Endothelial cell (in vitro differentiated cells): ENCODE data around the gene COL1A1. TPM values are rescaled to one million over a fixed set of nuclear protein-coding genes. Genes with fewer than 3 reads are reported as not detected.

Experiments
- DNase-seq: peaks from one replicate; pipeline ENCODE4 v3.0.0; 2021; ENCODE audit warnings: low spot score
- H3K27ac Mint-ChIP-seq: one replicate; pipeline ENCODE4 v1.8.0; 2021; ENCODE audit warnings: mixed read lengths, inconsistent platforms; ENCODE audit not compliant: unreplicated experiment
- H3K27me3 Mint-ChIP-seq: one replicate; pipeline ENCODE4 v1.8.0; 2021; ENCODE audit warnings: mild to moderate bottlenecking, moderate library complexity, mixed read lengths, inconsistent platforms; ENCODE audit not compliant: unreplicated experiment
- H3K36me3 Mint-ChIP-seq: one replicate; pipeline ENCODE4 v1.8.0; 2021; ENCODE audit warnings: mild to moderate bottlenecking, low read depth, mixed read lengths, inconsistent platforms; ENCODE audit not compliant: unreplicated experiment
- H3K4me1 Mint-ChIP-seq: one replicate; pipeline ENCODE4 v1.8.0; 2021; ENCODE audit warnings: mild to moderate bottlenecking, mixed read lengths, inconsistent platforms; ENCODE audit not compliant: unreplicated experiment
- H3K4me3 Mint-ChIP-seq: one replicate; pipeline ENCODE4 v1.8.0; 2021; ENCODE audit warnings: mild to moderate bottlenecking, mixed read lengths, inconsistent platforms; ENCODE audit not compliant: unreplicated experiment
- H3K9me3 Mint-ChIP-seq: one replicate; pipeline ENCODE4 v1.8.0; 2021; ENCODE audit warnings: mixed read lengths, inconsistent platforms; ENCODE audit not compliant: unreplicated experiment
- CTCF ChIP-seq: fragments of 200-600 bp; sonication (generic); IDR thresholded peaks from one replicate; pipeline ENCODE4 v1.5.0; 2021; ENCODE audit warnings: antibody characterized with exemption; ENCODE audit not compliant: unreplicated experiment
- total RNA-seq: library from RNA; stranded (reverse); fragmentation: NEBNext Ultra II Directional; extraction: Animal tissue kit (Norgen Biotek cat#: 25700); gene quantifications from one replicate; pipeline ENCODE4 v1.2.1, GENCODE V29; 2021; ENCODE audit not compliant: unreplicated experiment

COL1A1 gene
- total RNA-seq, 1 donor from 2014 or later, result 6.8 TPM

DNA sequence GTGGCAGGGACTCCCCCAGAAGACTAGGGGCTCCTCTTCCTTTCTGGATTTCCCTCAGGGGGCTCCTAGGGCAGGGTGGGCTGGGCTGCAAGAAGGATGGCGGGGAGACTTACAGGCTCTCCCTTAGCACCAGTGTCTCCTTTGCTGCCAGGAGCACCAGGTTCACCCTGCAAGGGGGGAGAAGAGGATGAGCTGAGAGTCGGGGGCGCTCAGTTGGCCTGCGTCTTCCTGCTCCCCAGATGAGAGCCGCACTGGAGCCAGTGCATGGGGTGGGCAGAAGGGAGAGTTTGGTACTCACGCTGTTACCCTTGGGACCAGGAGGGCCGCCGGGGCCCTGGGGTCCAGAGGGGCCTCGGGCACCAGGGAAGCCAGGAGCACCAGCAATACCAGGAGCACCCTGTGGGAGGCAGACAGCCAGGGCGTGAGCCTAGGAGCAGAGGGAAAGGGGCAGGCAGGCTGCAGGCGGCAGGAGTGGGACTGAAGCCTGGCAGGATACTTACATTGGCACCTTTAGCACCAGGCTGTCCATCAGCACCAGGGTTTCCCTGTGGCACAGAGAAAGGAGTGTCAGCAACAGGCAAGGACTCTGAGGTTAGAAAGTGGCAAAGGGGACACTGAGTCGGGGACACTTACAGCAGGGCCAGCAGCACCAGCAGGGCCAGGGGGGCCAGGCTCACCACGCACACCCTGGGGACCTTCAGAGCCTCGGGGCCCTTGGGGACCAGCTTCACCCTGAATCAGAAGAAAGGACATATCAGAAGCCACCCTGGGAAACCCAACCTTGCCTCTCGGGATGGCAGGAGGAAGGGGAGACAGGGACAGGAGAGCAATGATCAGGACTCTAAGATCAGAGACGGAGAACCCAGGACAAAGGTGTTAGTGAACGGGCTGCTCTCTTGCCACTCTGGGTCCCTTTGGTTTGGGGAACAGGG, 6.2 kb downstream of the COL1A1 start:
- no peak overlapping the region for H3K27ac Mint-ChIP-seq
- H3K4me1 Mint-ChIP-seq, result no peaks in the 10 kb centered on the region
- peaks cover 7% of the 10 kb centered on the region for H3K27me3 Mint-ChIP-seq
- no peak for TF ChIP-seq CTCF
- H3K36me3 Mint-ChIP-seq, result no peaks in the 10 kb centered on the region
- DNase-seq, result no peak
- H3K4me3 Mint-ChIP-seq, result peak overlapping the region; percentile 15
- H3K9me3 Mint-ChIP-seq, result no peaks in the 10 kb centered on the region

GRCh38 chr17:50194140-50194933, 7.1 kb downstream of the COL1A1 start:
- H3K4me1 Mint-ChIP-seq, result no peaks in the 10 kb centered on the region
- no peak for TF ChIP-seq CTCF

DNA sequence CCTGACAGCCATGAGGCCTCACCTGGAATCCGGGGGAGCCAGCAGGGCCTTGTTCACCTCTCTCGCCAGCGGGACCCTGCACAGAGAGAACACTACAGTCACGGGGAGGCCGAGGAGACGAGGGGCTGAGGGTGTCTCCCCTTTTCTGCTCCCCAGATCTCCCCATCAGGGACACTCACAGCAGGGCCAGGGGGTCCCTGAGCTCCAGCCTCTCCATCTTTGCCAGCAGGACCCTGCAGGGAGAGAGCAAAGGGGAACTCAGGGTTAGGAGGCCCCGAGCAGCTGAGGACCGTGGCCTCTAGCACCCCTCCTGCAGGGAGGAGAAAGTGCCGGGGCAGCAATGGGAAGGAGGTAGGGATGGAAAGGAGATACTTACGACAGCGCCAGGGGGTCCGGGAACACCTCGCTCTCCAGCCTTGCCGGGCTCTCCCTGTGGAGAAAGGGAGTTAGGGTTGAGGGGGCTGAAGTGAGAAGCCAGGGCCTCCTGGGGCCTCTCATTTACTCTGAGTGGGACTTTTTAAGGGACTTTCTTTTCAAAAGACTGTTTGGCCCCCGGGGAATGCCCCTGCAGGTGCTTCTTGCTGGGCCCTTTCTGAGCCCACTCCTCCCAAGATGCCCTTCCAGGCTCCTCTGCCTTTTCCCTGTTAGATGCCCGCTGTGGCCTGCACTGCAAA, 8.7 kb downstream of the COL1A1 start:
- no peak overlapping the region for H3K27ac Mint-ChIP-seq
- DNase-seq, result no peak
- TF ChIP-seq CTCF, result no peak
- no peaks in the 10 kb centered on the region for H3K4me1 Mint-ChIP-seq
- no peaks in the 10 kb centered on the region for H3K9me3 Mint-ChIP-seq
- no peak overlapping the region for H3K4me3 Mint-ChIP-seq
- no peaks in the 10 kb centered on the region for H3K36me3 Mint-ChIP-seq
- H3K27me3 Mint-ChIP-seq, result peaks cover 4% of the 10 kb centered on the region

More at GRCh38 chr17:50194140-50194933, 7.1 kb downstream of the COL1A1 start:
- no peak overlapping the region for H3K4me3 Mint-ChIP-seq
- no peaks in the 10 kb centered on the region for H3K36me3 Mint-ChIP-seq
- no peak overlapping the region for H3K27ac Mint-ChIP-seq
- H3K27me3 Mint-ChIP-seq, result peaks cover 7% of the 10 kb centered on the region
- no peaks in the 10 kb centered on the region for H3K9me3 Mint-ChIP-seq
- no peak for DNase-seq

GRCh38 chr17:50192144-50192617, 9.2 kb downstream of the COL1A1 start:
- Mint-ChIP-seq H3K4me1 (no peaks in the 10 kb centered on the region), H3K36me3 (no peaks in the 10 kb centered on the region), H3K27me3 (peaks cover 5% of the 10 kb centered on the region), H3K9me3 (no peaks in the 10 kb centered on the region), H3K4me3 (no peak overlapping the region), H3K27ac (no peak overlapping the region)
- no peak for TF ChIP-seq CTCF
- no peak for DNase-seq
